HepG2 (cell line): ENCODE measurements around the gene L3MBTL4. TPM values are rescaled to one million over a fixed set of nuclear protein-coding genes. Genes with fewer than 3 reads are reported as not detected.
A peak's percentile ranks its signal among the peaks of the same experiment; 100 is the strongest.

ENCODE experiments used
- ATAC-seq: fragments of 200-7000 bp; cut with Tn5 transposase; 3 replicates; pipeline ENCODE4 v1.9.1; 2020; ENCODE audit warnings: mild to moderate bottlenecking, moderate library complexity
- BruUV-seq: library from RNA; stranded (reverse); fragments of 400-500 nt; replicated peaks from 2 replicates; lab custom pipeline; 2021; lab: Mats Ljungman, UMichigan
- CTCF ChIA-PET: fragments of 300-600 bp; formaldehyde crosslinking; extraction: SDS; loops from one replicate; lab custom pipeline; 2021; ENCODE audit warnings: low total read pairs, inconsistent platforms, low intra/inter-chr PET ratio; lab: Yijun Ruan, JAX
- POLR2A ChIA-PET: fragments of 350-600 bp; sonication (Branson Sonifier 250); formaldehyde crosslinking; loops from one replicate; lab custom pipeline; 2020; ENCODE audit warnings: antibody characterized with exemption, inconsistent platforms; lab: Yijun Ruan, JAX
- DNase-seq: peaks from one replicate; pipeline ENCODE4 v3.0.0-alpha.2; 2015; ENCODE audit warnings: low spot score
- FAIRE-seq: peaks from 3 replicates; lab custom pipeline; 2011; peaks lifted over from hg19 to GRCh38; lab: Jason Lieb, UNC
- H2AFZ ChIP-seq: one replicate; pipeline ENCODE4 v1.6.1; 2011; ENCODE audit warnings: low read length, inconsistent platforms
- H3K27ac ChIP-seq: fragments of 300-600 bp; 3 replicates; pipeline ENCODE4 v1.8.0; 2011; ENCODE audit warnings: mixed run types, mild to moderate bottlenecking, mixed read lengths, low read length, inconsistent platforms; ENCODE audit not compliant: insufficient read depth; ENCODE audit errors: extremely low read length
- H3K27me3 ChIP-seq, 2 experiments: fragments of 200-600 bp in 1 of 2; 2 replicates in 1 of 2; 3 replicates in 1 of 2; pipeline versions ENCODE4 v1.6.0 to v1.8.0; 2011; ENCODE audit warnings: low read length in 2 of 2, mild to moderate bottlenecking in 2 of 2, moderate library complexity in 2 of 2, inconsistent platforms in 1 of 2; ENCODE audit not compliant: insufficient read depth in 2 of 2, control insufficient read depth in 1 of 2
- H3K36me3 ChIP-seq, 2 experiments: fragments of 200-600 bp in 1 of 2; replicated peaks in 1 of 2; 2 replicates in 1 of 2; 3 replicates in 1 of 2; pipeline versions ENCODE4 v1.5.1 to v1.8.0; 2011; ENCODE audit warnings: low read length in 2 of 2, inconsistent platforms in 1 of 2; ENCODE audit not compliant: insufficient read depth in 2 of 2, control insufficient read depth in 1 of 2
- H3K4me1 ChIP-seq: 2 replicates; pipeline ENCODE4 v1.5.1; 2012; ENCODE audit warnings: low read length, inconsistent platforms; ENCODE audit not compliant: insufficient read depth
- H3K4me2 ChIP-seq: 2 replicates; pipeline ENCODE4 v1.6.0; 2011; ENCODE audit warnings: low read depth, low read length, inconsistent platforms
- H3K4me3 ChIP-seq, 3 experiments: fragments of 200-600 bp in 1 of 3; sonication (generic), shearing (Covaris generic) in 1 of 3; replicated peaks in 1 of 3; 2 replicates each; pipeline ENCODE4 v1.5.1; 2011 to 2016; ENCODE audit warnings: low read length in 3 of 3, inconsistent platforms in 2 of 3, low read depth in 2 of 3, mild to moderate bottlenecking in 2 of 3, control low read depth in 1 of 3, mixed read lengths in 1 of 3; ENCODE audit not compliant: insufficient read depth in 1 of 3
- H3K79me2 ChIP-seq: one replicate; pipeline ENCODE4 v1.6.1; 2011; ENCODE audit warnings: low read length, inconsistent platforms; ENCODE audit not compliant: insufficient read depth
- H3K9ac ChIP-seq: 2 replicates; pipeline ENCODE4 v1.6.0; 2011; ENCODE audit warnings: mild to moderate bottlenecking, low read depth, low read length, inconsistent platforms; ENCODE audit not compliant: insufficient read depth
- H3K9me3 ChIP-seq: 2 replicates; pipeline ENCODE4 v1.5.1; 2012; ENCODE audit warnings: mild to moderate bottlenecking, low read length
- H4K20me1 ChIP-seq: 2 replicates; pipeline ENCODE4 v1.6.0; 2011; ENCODE audit warnings: inconsistent platforms, mild to moderate bottlenecking, low read length, moderate library complexity; ENCODE audit not compliant: insufficient read depth
- ASH2L ChIP-seq: fragments of 300-600, 200-600 bp; sonication (generic); IDR thresholded peaks from 2 replicates; pipeline ENCODE4 v1.7.0; 2017; ENCODE audit warnings: low read depth, mild to moderate bottlenecking, moderate library complexity, mixed read lengths, low read length; ENCODE audit not compliant: insufficient read length
- HOXA9 ChIP-seq: sonication (generic); formaldehyde crosslinking; IDR thresholded peaks from 2 replicates; pipeline ENCODE4 v1.8.1; 2022; ENCODE audit warnings: missing genetic modification reagents, mild to moderate bottlenecking, moderate library complexity, borderline replicate concordance
- KDM1A ChIP-seq: IDR thresholded peaks from 2 replicates; pipeline ENCODE4 v1.6.1; 2016; ENCODE audit warnings: missing compliant biosample characterization
- MED1 ChIP-seq: sonication (generic); formaldehyde crosslinking; IDR thresholded peaks from 2 replicates; pipeline ENCODE4 v1.4.0; 2020; ENCODE audit warnings: missing genetic modification reagents
- PAWR ChIP-seq: sonication (generic); formaldehyde crosslinking; IDR thresholded peaks from 2 replicates; pipeline ENCODE4 v1.4.0; 2020; ENCODE audit warnings: missing genetic modification reagents, mild to moderate bottlenecking, borderline replicate concordance
- SRSF9 ChIP-seq: fragments of 200-400 bp; formaldehyde crosslinking; IDR thresholded peaks from 2 replicates; pipeline ENCODE4 v1.6.1; 2018; ENCODE audit warnings: borderline replicate concordance, mild to moderate bottlenecking, low read depth, low read length; ENCODE audit not compliant: insufficient read depth, poor library complexity, severe bottlenecking
- USF2 ChIP-seq, 2 experiments: sonication (generic) in 1 of 2; formaldehyde crosslinking in 1 of 2; IDR thresholded peaks; 2 replicates each; pipeline versions ENCODE4 v1.5.1 to v1.6.1; 2011 to 2020; ENCODE audit warnings: borderline replicate concordance in 1 of 2, low read depth in 1 of 2, low read length in 1 of 2, mild to moderate bottlenecking in 1 of 2, missing genetic modification reagents in 1 of 2, moderate library complexity in 1 of 2
- ZKSCAN8 ChIP-seq: IDR thresholded peaks from 2 replicates; pipeline ENCODE4 v1.6.1; 2016; ENCODE audit warnings: borderline replicate concordance, missing genetic modification reagents, missing compliant biosample characterization
- ZNF24 ChIP-seq: fragments of 450-650 bp; IDR thresholded peaks from 2 replicates; pipeline ENCODE4 v1.6.1; 2017; ENCODE audit warnings: antibody characterized with exemption, mild to moderate bottlenecking
- ZNF276 ChIP-seq: sonication (generic); formaldehyde crosslinking; IDR thresholded peaks from 2 replicates; pipeline ENCODE4 v1.4.0; 2020; ENCODE audit warnings: mild to moderate bottlenecking, low read depth, missing genetic modification reagents
- ZNF546 ChIP-seq: sonication (generic); formaldehyde crosslinking; conservative IDR thresholded peaks from 2 replicates; pipeline ENCODE4 v1.8.1; 2023; ENCODE audit warnings: mild to moderate bottlenecking, missing genetic modification reagents
- ZNF572 ChIP-seq: sonication (generic); formaldehyde crosslinking; IDR thresholded peaks from 2 replicates; pipeline ENCODE4 v1.5.1; 2020; ENCODE audit warnings: mild to moderate bottlenecking, missing genetic modification reagents
- ZNF83 ChIP-seq: sonication (generic); formaldehyde crosslinking; IDR thresholded peaks from 2 replicates; pipeline ENCODE4 v1.4.0; 2020; ENCODE audit warnings: missing genetic modification reagents, mild to moderate bottlenecking, borderline replicate concordance
- ZSCAN22 ChIP-seq: sonication (generic); formaldehyde crosslinking; IDR thresholded peaks from 2 replicates; pipeline ENCODE4 v1.4.0; 2020; ENCODE audit warnings: mild to moderate bottlenecking, missing genetic modification reagents
- WGBS: methylation state at CpG from one replicate; pipeline ENCODE4 v1.1.6; 2017; ENCODE audit warnings: low lambda C conversion rate; 5-methylcytosine and 5-hydroxymethylcytosine counted together
- in situ Hi-C: cut with HindIII; loops from 2 replicates; pipeline ENCODE4 v1.10.0; 2017; ENCODE audit warnings: low pct_unique_long_range_greater_than_20kb; ENCODE audit not compliant: extremely low pct_ligation_motif_present
- intact Hi-C: fragments of 100-400 bp; cut with micrococcal nuclease; formaldehyde crosslinking; loops from one replicate; pipeline ENCODE4 v1.10.0; 2022; ENCODE audit not compliant: unreplicated experiment
- polyA plus RNA-seq, 8 experiments: library from polyadenylated mRNA; depleted of rRNA in 3 of 8; stranded (reverse) in 7 of 8; unstranded in 1 of 8; fragments of >200 nt; fragmentation: Illumina TruSeq in 4 of 8; extraction: Trizol in 4 of 8; gene quantifications; 2 replicates each; pipeline versions ENCODE4 v1.2.1 to v1.2.3, GENCODE V29; 2011 to 2016; ENCODE audit warnings: low read depth in 4 of 8, missing spikeins in 1 of 8, mixed read lengths in 1 of 8; ENCODE audit not compliant: insufficient read depth in 1 of 8
- total RNA-seq, 5 experiments: library from RNA; depleted of rRNA; stranded (reverse); fragments of >200 nt; fragmentation: Illumina TruSeq; extraction: Trizol; gene quantifications; 2 replicates each; pipeline ENCODE4 v1.2.3, GENCODE V29; 2016; ENCODE audit warnings: low read depth in 1 of 5
- TF ChIP-seq, protein P1 (sequence below): sonication (generic); formaldehyde crosslinking; IDR thresholded peaks from 2 replicates; pipeline ENCODE4 v1.5.0; 2020; ENCODE audit warnings: missing genetic modification reagents, mild to moderate bottlenecking, borderline replicate concordance

The L3MBTL4 gene
- total and polyA plus RNA-seq, 2 of the 13 experiments (the other 11 are each of a cell fraction or from before 2014, with no cell fraction given): 10.8 to 13.3 TPM

DNA sequence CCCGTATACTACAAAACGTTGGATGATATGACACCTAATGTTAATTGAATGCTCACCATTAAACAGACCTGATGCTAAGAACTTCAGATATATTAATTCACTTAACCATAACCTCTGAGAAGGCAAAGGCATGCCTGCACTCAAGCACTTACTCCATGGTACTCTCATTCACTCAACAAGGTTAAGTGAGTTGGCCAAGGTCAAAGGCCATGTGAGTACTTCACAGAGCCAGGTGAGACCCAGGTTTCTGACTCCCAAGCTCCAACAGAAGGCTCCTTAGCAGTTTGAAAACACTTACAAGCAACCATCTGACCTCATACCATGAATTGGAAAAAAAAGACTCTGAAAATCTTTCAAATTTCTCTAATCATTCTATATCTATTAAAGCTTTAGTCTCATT lies 198.8 kb downstream of the L3MBTL4 start (continued):
- TF ChIP-seq USF2 (IDR thresholded peaks at IDR 0.05; ENCODE audit: low read depth, low read length) (no peak), USF2 (CRISPR knock-in tag; IDR thresholded peaks at IDR 0.05; ENCODE audit: borderline replicate concordance) (no peak), MED1 (CRISPR knock-in tag) (no peak), HOXA9 (CRISPR knock-in tag) (no peak), ZNF546 (CRISPR knock-in tag) (no peak), SRSF9 (no peak), ZNF83 (CRISPR knock-in tag) (no peak), ZNF572 (CRISPR knock-in tag) (no peak)
- TF ChIP-seq, protein P1, sequence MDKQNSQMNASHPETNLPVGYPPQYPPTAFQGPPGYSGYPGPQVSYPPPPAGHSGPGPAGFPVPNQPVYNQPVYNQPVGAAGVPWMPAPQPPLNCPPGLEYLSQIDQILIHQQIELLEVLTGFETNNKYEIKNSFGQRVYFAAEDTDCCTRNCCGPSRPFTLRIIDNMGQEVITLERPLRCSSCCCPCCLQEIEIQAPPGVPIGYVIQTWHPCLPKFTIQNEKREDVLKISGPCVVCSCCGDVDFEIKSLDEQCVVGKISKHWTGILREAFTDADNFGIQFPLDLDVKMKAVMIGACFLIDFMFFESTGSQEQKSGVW (CRISPR knock-in tag): no peak

- H3K27ac ChIP-seq: peak overlapping the region; percentile 48
- WGBS: 96% methylated on average over 1 of the region's 1 CpG
- POLR2A ChIA-PET: no interaction called here
- TF ChIP-seq ZNF276 (no peak), KDM1A (0 out of 2 replicates have a peak, but pooled peaks have one; percentile 3), PAWR (CRISPR knock-in tag) (no peak), ASH2L (peak; percentile 10), ZSCAN22 (peak; percentile 14; the same call in 1 of the 2 replicates), ZNF24 (0 out of 2 replicates have a peak, but pooled peaks have one; percentile 5), ZKSCAN8 (peak; percentile 99)
These were observed 203.6 kb downstream of the L3MBTL4 start for GRCh38 chr18:6211174-6211504.

More at GRCh38 chr18:6211174-6211504, 203.6 kb downstream of the L3MBTL4 start:
- no TSS peak for BruUV-seq
- CTCF ChIA-PET: no interaction called here
- Histone ChIP-seq H3K27me3 (no peaks in the 10 kb centered on the region), H4K20me1 (no peaks in the 10 kb centered on the region), H3K9me3 (no peaks in the 10 kb centered on the region), H3K4me1 (peaks cover 21% of the 10 kb centered on the region), H3K4me3 (no peak overlapping the region), H3K4me2 (peak overlapping the region; percentile 35), H2AFZ (no peak overlapping the region), H3K79me2 (no peaks in the 10 kb centered on the region), H3K36me3 (no peaks in the 10 kb centered on the region; a peak in 1 of 5 replicates), H3K9ac (no peak overlapping the region)
- DNase-seq (no peak), FAIRE-seq (no peak), ATAC-seq (peak; percentile 76; the same call in 2 of the 3 replicates)
- in situ Hi-C loops (loop anchor here (10.0 kb wide), 1 partner anchor 316 kb away; the partner anchor contains the start of gene TMEM200C), intact Hi-C loops (loop anchor here (10.0 kb wide), 1 partner anchor 194 kb away; no protein-coding TSS in a partner anchor)
